Trophoblast cell (in vitro differentiated cells and primary cell): ENCODE data around the gene KATNAL2.

Source experiments
- DNase-seq, 2 donors: peaks; one replicate each; pipeline ENCODE4 v3.0.0-alpha.2; 2016
- H2AFZ ChIP-seq: 2 replicates; pipeline ENCODE4 v1.6.1; 2013; ENCODE audit warnings: low read length, moderate library complexity, mild to moderate bottlenecking; ENCODE audit not compliant: insufficient read depth, poor library complexity
- H2AK5ac ChIP-seq: 2 replicates; pipeline ENCODE4 v1.6.1; 2013; ENCODE audit warnings: mild to moderate bottlenecking, low read length
- H2BK120ac ChIP-seq: 2 replicates; pipeline ENCODE4 v1.6.1; 2013; ENCODE audit warnings: low read length, mild to moderate bottlenecking, moderate library complexity; ENCODE audit not compliant: insufficient read depth, poor library complexity
- H2BK12ac ChIP-seq: 2 replicates; pipeline ENCODE4 v1.6.1; 2013; ENCODE audit warnings: mild to moderate bottlenecking, low read length, moderate library complexity
- H2BK5ac ChIP-seq: 2 replicates; pipeline ENCODE4 v1.6.1; 2013; ENCODE audit warnings: low read length, low read depth, moderate library complexity, mild to moderate bottlenecking; ENCODE audit not compliant: poor library complexity
- H3K14ac ChIP-seq: 2 replicates; pipeline ENCODE4 v1.6.1; 2013; ENCODE audit warnings: mild to moderate bottlenecking, low read length
- H3K18ac ChIP-seq: 2 replicates; pipeline ENCODE4 v1.6.1; 2013; ENCODE audit warnings: mild to moderate bottlenecking, low read length
- H3K23ac ChIP-seq: 2 replicates; pipeline ENCODE4 v1.6.1; 2013; ENCODE audit warnings: low read length
- H3K27ac ChIP-seq: 2 replicates; pipeline ENCODE4 v1.5.1; 2013; ENCODE audit warnings: low read depth, mild to moderate bottlenecking, inconsistent platforms, low read length, moderate library complexity
- H3K27me3 ChIP-seq: 2 replicates; pipeline ENCODE4 v1.6.1; 2013; ENCODE audit warnings: inconsistent platforms, mild to moderate bottlenecking, low read length, moderate library complexity; ENCODE audit not compliant: insufficient read depth
- H3K36me3 ChIP-seq, 2 experiments: 1 replicate in 1 of 2; 2 replicates in 1 of 2; pipeline ENCODE4 v1.6.1; 2013; ENCODE audit warnings: low read length in 2 of 2, mild to moderate bottlenecking in 2 of 2, moderate library complexity in 1 of 2; ENCODE audit not compliant: insufficient read depth in 2 of 2, control insufficient read depth in 1 of 2
- H3K4ac ChIP-seq: 2 replicates; pipeline ENCODE4 v1.6.1; 2013; ENCODE audit warnings: low read depth, mild to moderate bottlenecking, low read length, moderate library complexity
- H3K4me1 ChIP-seq, 2 experiments: 1 replicate in 1 of 2; 2 replicates in 1 of 2; pipeline ENCODE4 v1.6.1; 2013; ENCODE audit warnings: low read length in 2 of 2, mild to moderate bottlenecking in 2 of 2, moderate library complexity in 1 of 2; ENCODE audit not compliant: insufficient read depth in 2 of 2, control insufficient read depth in 1 of 2
- H3K4me2 ChIP-seq: 2 replicates; pipeline ENCODE4 v1.6.1; 2013; ENCODE audit warnings: inconsistent platforms, mild to moderate bottlenecking, low read length, moderate library complexity
- H3K4me3 ChIP-seq: 2 replicates; pipeline ENCODE4 v1.5.1; 2013; ENCODE audit warnings: mild to moderate bottlenecking, low read depth, low read length, inconsistent platforms
- H3K79me1 ChIP-seq: one replicate; pipeline ENCODE4 v1.6.1; 2013; ENCODE audit warnings: low read length
- H3K79me2 ChIP-seq: 2 replicates; pipeline ENCODE4 v1.6.1; 2013; ENCODE audit warnings: low read length, mild to moderate bottlenecking; ENCODE audit not compliant: control insufficient read depth, insufficient read depth, poor library complexity
- H3K9ac ChIP-seq: 2 replicates; pipeline ENCODE4 v1.6.1; 2013; ENCODE audit warnings: mild to moderate bottlenecking, low read length
- H3K9me3 ChIP-seq: 2 replicates; pipeline ENCODE4 v1.6.1; 2013; ENCODE audit warnings: low read depth, mild to moderate bottlenecking, control low read depth, inconsistent platforms, low read length; ENCODE audit not compliant: insufficient read depth
- H4K12ac ChIP-seq: 2 replicates; pipeline ENCODE4 v1.6.1; 2013; ENCODE audit warnings: low read depth, mild to moderate bottlenecking, low read length, moderate library complexity
- H4K8ac ChIP-seq: 2 replicates; pipeline ENCODE4 v1.6.1; 2013; ENCODE audit warnings: low read depth, mild to moderate bottlenecking, low read length, moderate library complexity
- H4K91ac ChIP-seq: one replicate; pipeline ENCODE4 v1.6.1; 2013; ENCODE audit warnings: low read depth, mild to moderate bottlenecking, low read length, moderate library complexity
- WGBS: extraction: QIAGEN DNeasy Blood & Tissue Kit; methylation state at CpG from one replicate; pipeline ENCODE4 v1.1.7; 2013; ENCODE audit warnings: missing lambda C conversion rate; ENCODE audit not compliant: insufficient read length, insufficient coverage; ENCODE audit errors: extremely low coverage; 5-methylcytosine and 5-hydroxymethylcytosine counted together

The KATNAL2 gene

DNA sequence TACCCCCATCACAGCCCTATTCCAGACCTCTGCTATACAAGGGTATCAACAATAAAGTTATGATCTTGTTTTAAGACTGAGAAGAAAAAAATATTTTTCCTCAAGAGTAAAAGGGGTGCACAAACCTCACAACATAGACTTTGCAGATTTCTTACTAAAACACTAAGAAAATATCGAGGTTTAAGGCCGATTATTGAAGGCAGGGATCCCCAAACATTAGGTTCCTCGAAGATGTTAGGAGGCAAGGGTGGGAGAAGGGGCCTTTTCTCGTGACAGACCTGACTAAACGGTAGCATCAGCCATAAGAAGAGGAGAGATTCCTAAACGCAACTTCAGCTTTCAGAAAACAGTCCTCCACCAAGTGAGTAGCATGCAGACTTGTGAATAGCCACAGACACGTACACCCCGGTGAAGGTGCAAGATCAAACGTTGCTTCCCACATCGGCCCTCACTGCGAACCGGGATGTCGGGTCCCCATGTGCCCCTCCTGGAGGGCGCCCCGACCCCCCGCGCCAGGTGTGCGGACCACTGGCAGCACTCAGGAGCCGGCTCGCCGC is 773 bp upstream of the KATNAL2 start:
- no peaks in the 10 kb centered on the region for H3K9me3 ChIP-seq
- H3K23ac ChIP-seq: peak overlapping the region; percentile 100
- peak overlapping the region; percentile 100 for H3K4me2 ChIP-seq
- H2AK5ac ChIP-seq: no peak overlapping the region
- H3K27ac ChIP-seq: no peak overlapping the region
- WGBS: no CpG with 5 or more reads among the region's 21 CpGs
- peak overlapping the region; percentile 70 for H3K18ac ChIP-seq
- H2BK120ac ChIP-seq: no peak overlapping the region
- peak overlapping the region; percentile 91 for H3K4me3 ChIP-seq
- no peak overlapping the region for H4K12ac ChIP-seq
- no peaks in the 10 kb centered on the region for H3K27me3 ChIP-seq
- DNase-seq: peak in 1 of 2 donors; percentile 12
- no peak overlapping the region for H2BK12ac ChIP-seq
- no peak overlapping the region for H3K4ac ChIP-seq
- H3K4me1 ChIP-seq: peaks cover 0 to 8% of the 10 kb centered on the region in 2 experiments
- peak overlapping the region; percentile 86 for H4K91ac ChIP-seq
- H3K9ac ChIP-seq: peak overlapping the region; percentile 91
- H2AFZ ChIP-seq: peak overlapping the region; percentile 95
- no peak overlapping the region for H2BK5ac ChIP-seq
- peaks cover 8% of the 10 kb centered on the region for H3K79me1 ChIP-seq
- peaks cover 6% of the 10 kb centered on the region for H3K79me2 ChIP-seq
- H3K36me3 ChIP-seq: no peaks in the 10 kb centered on the region
- H4K8ac ChIP-seq: peak overlapping the region; percentile 93
- no peak overlapping the region for H3K14ac ChIP-seq

DNA sequence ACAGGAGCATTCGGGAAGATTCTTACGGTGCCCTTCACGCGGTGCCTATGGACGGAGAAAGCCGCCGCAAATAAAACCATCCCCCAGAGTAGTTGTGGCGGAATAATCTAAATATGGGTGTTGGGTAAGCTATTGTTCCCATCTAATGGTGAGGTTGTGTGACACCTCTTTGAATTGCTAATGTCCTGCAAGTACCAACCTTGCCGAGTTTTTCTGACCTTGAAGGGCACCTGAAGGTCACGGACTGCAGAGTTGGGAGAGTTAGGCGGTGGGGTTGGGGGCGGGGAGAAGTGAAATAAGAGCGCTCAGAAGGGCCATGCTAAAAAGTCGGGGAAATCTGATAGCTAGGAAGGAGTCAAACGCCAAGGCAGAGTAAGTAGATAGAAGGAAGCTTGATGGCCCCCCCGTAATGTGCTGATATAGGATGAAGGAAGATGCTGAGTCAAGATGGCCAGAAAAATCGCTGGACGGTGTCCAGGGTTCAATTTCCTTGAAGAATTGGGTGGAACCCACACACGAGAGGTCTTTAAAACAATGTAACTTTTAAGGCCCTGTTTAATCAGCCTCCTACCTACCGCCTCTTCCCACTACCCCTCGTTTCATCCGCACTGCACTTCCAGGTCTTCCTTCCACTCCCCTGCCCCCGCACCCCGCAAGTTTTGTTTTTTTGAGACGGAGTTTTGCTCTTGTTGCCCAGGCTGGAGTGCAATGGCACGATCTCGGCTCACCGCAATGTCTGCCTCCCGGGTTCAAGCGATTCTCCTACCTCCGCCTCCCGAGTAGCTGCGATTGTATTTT is 600 bp downstream of the KATNAL2 start:
- Histone ChIP-seq H4K91ac (peak overlapping the region; percentile 86), H3K9me3 (no peaks in the 10 kb centered on the region), H3K4me3 (peak overlapping the region; percentile 91), H3K9ac (peak overlapping the region; percentile 81), H3K27ac (no peak overlapping the region), H2BK120ac (peak overlapping the region; percentile 8), H3K18ac (peak overlapping the region; percentile 67), H2AFZ (peak overlapping the region; percentile 86), H3K36me3 (no peaks in the 10 kb centered on the region), H3K14ac (peak overlapping the region; percentile 83), H3K79me2 (peaks cover 6% of the 10 kb centered on the region), H3K27me3 (no peaks in the 10 kb centered on the region), H2AK5ac (no peak overlapping the region), H4K8ac (peak overlapping the region; percentile 87), H3K4me2 (peak overlapping the region; percentile 100), H3K4ac (peak overlapping the region; percentile 60), H4K12ac (peak overlapping the region; percentile 34), H2BK5ac (no peak overlapping the region), H3K23ac (no peak overlapping the region), H2BK12ac (peak overlapping the region; percentile 33), H3K79me1 (peaks cover 8% of the 10 kb centered on the region), H3K4me1 (peaks cover 0 to 8% of the 10 kb centered on the region in 2 experiments)
- no peak for DNase-seq
- no CpG with 5 or more reads among the region's 33 CpGs for WGBS

DNA sequence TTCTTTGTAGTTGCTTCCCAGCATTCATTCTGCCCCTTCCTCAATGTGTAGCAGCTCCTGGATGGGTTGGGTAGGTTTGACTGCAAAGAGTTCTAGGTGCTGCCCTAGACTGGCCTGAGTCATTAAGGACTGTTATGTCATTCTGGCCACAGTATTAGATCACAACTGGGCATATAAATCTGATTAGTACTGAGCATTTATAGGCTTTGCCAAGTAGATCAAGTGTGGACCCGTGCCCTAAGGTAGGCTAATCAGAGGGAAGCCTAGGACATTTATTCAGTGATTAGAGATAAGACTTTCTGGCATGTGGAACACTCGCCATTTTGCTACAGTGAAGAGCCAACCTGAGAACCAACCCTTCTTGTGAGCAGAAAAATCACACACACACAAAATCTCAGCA is 2.7 kb downstream of the KATNAL2 start:
- Histone ChIP-seq H3K79me1 (peaks cover 8% of the 10 kb centered on the region), H3K18ac (no peak overlapping the region), H3K27ac (no peak overlapping the region), H3K4me1 (peaks cover 0 to 7% of the 10 kb centered on the region in 2 experiments), H3K27me3 (no peaks in the 10 kb centered on the region), H3K36me3 (no peaks in the 10 kb centered on the region), H3K14ac (no peak overlapping the region), H3K23ac (no peak overlapping the region), H2BK12ac (no peak overlapping the region), H3K79me2 (peaks cover 6% of the 10 kb centered on the region), H2AFZ (no peak overlapping the region), H3K4me2 (no peak overlapping the region), H3K9me3 (no peaks in the 10 kb centered on the region), H2BK5ac (no peak overlapping the region), H2AK5ac (no peak overlapping the region), H2BK120ac (no peak overlapping the region), H4K8ac (no peak overlapping the region), H3K4me3 (no peak overlapping the region), H4K91ac (no peak overlapping the region), H3K9ac (no peak overlapping the region), H4K12ac (no peak overlapping the region), H3K4ac (no peak overlapping the region)
- no peak for DNase-seq
- no CpG with 5 or more reads among the region's 2 CpGs for WGBS

DNA sequence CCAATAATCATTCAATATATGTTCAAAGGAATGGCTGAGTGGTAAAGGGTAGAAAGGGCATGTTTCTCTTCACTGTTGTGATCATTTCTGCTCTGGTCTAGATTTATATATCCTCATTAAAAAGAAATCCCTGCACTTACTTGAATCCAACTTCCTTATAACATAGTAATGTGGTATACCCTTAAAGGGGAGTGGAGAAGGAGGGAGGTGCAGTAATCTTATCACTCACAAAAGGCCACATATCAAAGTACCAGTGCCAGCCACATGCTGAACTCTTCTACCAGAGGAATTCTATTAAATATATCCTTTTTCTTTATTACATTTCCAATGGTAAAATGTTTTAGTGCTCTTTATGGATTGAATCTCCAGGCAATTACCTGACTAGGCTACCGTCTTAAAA is 3.3 kb downstream of the KATNAL2 start:
- no peak overlapping the region for H4K12ac ChIP-seq
- no peak overlapping the region for H2BK5ac ChIP-seq
- H3K79me2 ChIP-seq: peaks cover 6% of the 10 kb centered on the region
- no peak overlapping the region for H3K18ac ChIP-seq
- H4K8ac ChIP-seq: no peak overlapping the region
- H2BK120ac ChIP-seq: no peak overlapping the region
- no peaks in the 10 kb centered on the region for H3K9me3 ChIP-seq
- no peak overlapping the region for H3K14ac ChIP-seq
- no peak overlapping the region for H2AFZ ChIP-seq
- no peak overlapping the region for H3K4me2 ChIP-seq
- no peaks in the 10 kb centered on the region for H3K36me3 ChIP-seq
- H2AK5ac ChIP-seq: no peak overlapping the region
- no peak overlapping the region for H3K27ac ChIP-seq
- peaks cover 0 to 7% of the 10 kb centered on the region in 2 experiments for H3K4me1 ChIP-seq
- no peak overlapping the region for H3K9ac ChIP-seq
- H3K4me3 ChIP-seq: no peak overlapping the region
- no peak overlapping the region for H4K91ac ChIP-seq
- no CpG with 5 or more reads among the region's 1 CpG for whole genome bisulfite sequencing
- DNase-seq: no peak
- H3K27me3 ChIP-seq: no peaks in the 10 kb centered on the region
- no peak overlapping the region for H2BK12ac ChIP-seq
- H3K79me1 ChIP-seq: peaks cover 8% of the 10 kb centered on the region
- no peak overlapping the region for H3K4ac ChIP-seq
- no peak overlapping the region for H3K23ac ChIP-seq
